GM19395 (cell line): ENCODE measurements around the gene PRR3.

Source experiments
- ATAC-seq: cut with Tn5 transposase; IDR thresholded peaks from one replicate; pipeline ENCODE4 v1.9.1; 2021; ENCODE audit warnings: mild to moderate bottlenecking, moderate library complexity; ENCODE audit not compliant: unreplicated experiment

PRR3 gene

DNA sequence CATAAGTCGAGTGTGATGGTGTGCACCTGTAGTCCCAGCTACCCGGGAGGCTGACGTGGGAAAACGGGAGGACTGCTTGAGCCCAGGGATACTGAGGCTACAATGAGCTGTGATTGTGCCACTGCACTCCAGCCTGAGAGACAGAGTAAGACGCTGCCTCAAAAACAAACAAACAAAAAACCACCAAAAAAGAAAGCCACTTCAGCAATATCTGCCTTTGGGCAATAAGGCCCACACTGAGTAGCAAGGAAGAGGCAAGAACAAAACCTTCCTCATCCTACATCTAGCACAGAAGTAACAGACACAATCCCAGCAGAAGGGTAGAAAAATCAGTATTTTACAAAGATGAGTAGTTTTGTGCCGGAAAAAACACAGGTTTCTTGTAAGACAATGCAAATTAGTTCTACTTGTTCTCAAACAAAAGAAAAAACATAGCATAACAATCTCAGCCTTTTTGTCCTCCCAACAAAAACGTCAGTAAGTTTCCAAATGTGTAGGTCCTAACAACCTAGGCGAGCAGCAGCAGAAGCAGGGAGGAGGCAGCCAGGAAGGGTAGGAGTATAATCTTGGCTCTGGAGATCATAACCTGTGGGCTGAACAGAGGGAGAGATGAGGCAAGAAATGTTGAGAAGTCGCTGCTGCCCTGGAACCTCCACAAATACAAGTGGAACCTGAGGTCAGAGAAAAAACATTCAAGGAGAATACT is 54.2 kb downstream of the PRR3 start:
- no peak for ATAC-seq

GRCh38 chr6:30611856-30612194 is 54.7 kb downstream of the PRR3 start:
- no peak for ATAC-seq

DNA sequence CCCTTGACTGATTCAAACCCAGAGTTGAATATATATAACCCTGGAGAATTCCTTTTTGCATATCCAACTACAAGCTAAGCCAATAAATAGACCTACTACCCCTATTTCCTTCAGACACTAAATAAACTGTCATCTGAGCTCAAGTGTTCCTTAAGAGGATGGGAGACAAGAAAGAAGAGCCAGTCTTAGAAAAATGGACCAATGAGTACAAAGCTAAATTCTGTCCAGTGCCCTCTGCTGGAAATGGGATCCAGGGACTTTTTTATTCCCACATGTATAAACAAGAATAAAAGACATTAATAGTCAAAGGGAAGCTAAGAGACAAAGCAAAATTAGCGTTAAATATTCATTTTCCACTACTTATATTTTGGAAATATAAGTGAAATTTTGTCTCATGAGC is 55.1 kb downstream of the PRR3 start:
- no peak for ATAC-seq

DNA sequence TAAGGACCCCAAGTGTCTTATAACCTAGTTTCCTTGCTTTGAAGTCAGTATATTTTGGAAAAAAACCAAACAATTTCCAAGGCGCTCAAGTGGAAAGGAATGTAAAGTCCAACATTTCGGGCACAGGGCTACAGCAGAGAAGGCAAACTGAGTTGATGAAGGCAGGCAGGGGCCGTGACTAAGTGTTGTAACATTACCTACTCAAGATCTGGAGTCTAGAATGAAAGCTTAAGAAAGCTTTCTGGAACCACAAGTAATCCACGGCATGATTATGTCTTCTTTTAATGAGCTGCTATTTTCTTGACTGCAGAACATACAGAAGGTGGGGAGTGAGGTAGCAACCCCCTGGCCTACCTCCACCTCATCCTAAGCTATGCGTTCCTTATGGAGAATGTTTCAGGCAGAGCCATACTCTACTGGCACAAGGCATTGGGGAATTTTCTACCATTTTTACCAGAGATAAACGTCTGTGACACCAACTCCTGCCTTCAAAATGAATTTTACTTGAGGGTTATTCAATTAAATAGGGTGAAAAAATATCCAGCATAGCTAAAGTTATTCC is 55.7 kb downstream of the PRR3 start:
- ATAC-seq: no peak
